HepG2 (cell line): ENCODE results near the gene TMEM130. TPM values are rescaled to one million over a fixed set of nuclear protein-coding genes. Genes with fewer than 3 reads are reported as not detected.

Experiments used
- ATAC-seq: fragments of 200-7000 bp; cut with Tn5 transposase; 3 replicates; pipeline ENCODE4 v1.9.1; 2020; ENCODE audit warnings: mild to moderate bottlenecking, moderate library complexity
- BruUV-seq: library from RNA; stranded (reverse); fragments of 400-500 nt; replicated peaks from 2 replicates; lab custom pipeline; 2021; lab: Mats Ljungman, UMichigan
- CTCF ChIA-PET: fragments of 300-600 bp; formaldehyde crosslinking; extraction: SDS; loops from one replicate; lab custom pipeline; 2021; ENCODE audit warnings: low total read pairs, inconsistent platforms, low intra/inter-chr PET ratio; lab: Yijun Ruan, JAX
- POLR2A ChIA-PET: fragments of 350-600 bp; sonication (Branson Sonifier 250); formaldehyde crosslinking; loops from one replicate; lab custom pipeline; 2020; ENCODE audit warnings: antibody characterized with exemption, inconsistent platforms; lab: Yijun Ruan, JAX
- DNase-seq: peaks from one replicate; pipeline ENCODE4 v3.0.0-alpha.2; 2015; ENCODE audit warnings: low spot score
- FAIRE-seq: peaks from 3 replicates; lab custom pipeline; 2011; peaks lifted over from hg19 to GRCh38; lab: Jason Lieb, UNC
- H2AFZ ChIP-seq: one replicate; pipeline ENCODE4 v1.6.1; 2011; ENCODE audit warnings: low read length, inconsistent platforms
- H3K27ac ChIP-seq: fragments of 300-600 bp; 3 replicates; pipeline ENCODE4 v1.8.0; 2011; ENCODE audit warnings: mixed run types, mild to moderate bottlenecking, mixed read lengths, low read length, inconsistent platforms; ENCODE audit not compliant: insufficient read depth; ENCODE audit errors: extremely low read length
- H3K27me3 ChIP-seq, 2 experiments: fragments of 200-600 bp in 1 of 2; 2 replicates in 1 of 2; 3 replicates in 1 of 2; pipeline versions ENCODE4 v1.6.0 to v1.8.0; 2011; ENCODE audit warnings: low read length in 2 of 2, mild to moderate bottlenecking in 2 of 2, moderate library complexity in 2 of 2, inconsistent platforms in 1 of 2; ENCODE audit not compliant: insufficient read depth in 2 of 2, control insufficient read depth in 1 of 2
- H3K36me3 ChIP-seq, 2 experiments: fragments of 200-600 bp in 1 of 2; replicated peaks in 1 of 2; 2 replicates in 1 of 2; 3 replicates in 1 of 2; pipeline versions ENCODE4 v1.5.1 to v1.8.0; 2011; ENCODE audit warnings: low read length in 2 of 2, inconsistent platforms in 1 of 2; ENCODE audit not compliant: insufficient read depth in 2 of 2, control insufficient read depth in 1 of 2
- H3K4me1 ChIP-seq: 2 replicates; pipeline ENCODE4 v1.5.1; 2012; ENCODE audit warnings: low read length, inconsistent platforms; ENCODE audit not compliant: insufficient read depth
- H3K4me2 ChIP-seq: 2 replicates; pipeline ENCODE4 v1.6.0; 2011; ENCODE audit warnings: low read depth, low read length, inconsistent platforms
- H3K4me3 ChIP-seq, 3 experiments: fragments of 200-600 bp in 1 of 3; sonication (generic), shearing (Covaris generic) in 1 of 3; replicated peaks in 1 of 3; 2 replicates each; pipeline ENCODE4 v1.5.1; 2011 to 2016; ENCODE audit warnings: low read length in 3 of 3, inconsistent platforms in 2 of 3, low read depth in 2 of 3, mild to moderate bottlenecking in 2 of 3, control low read depth in 1 of 3, mixed read lengths in 1 of 3; ENCODE audit not compliant: insufficient read depth in 1 of 3
- H3K79me2 ChIP-seq: one replicate; pipeline ENCODE4 v1.6.1; 2011; ENCODE audit warnings: low read length, inconsistent platforms; ENCODE audit not compliant: insufficient read depth
- H3K9ac ChIP-seq: 2 replicates; pipeline ENCODE4 v1.6.0; 2011; ENCODE audit warnings: mild to moderate bottlenecking, low read depth, low read length, inconsistent platforms; ENCODE audit not compliant: insufficient read depth
- H3K9me3 ChIP-seq: 2 replicates; pipeline ENCODE4 v1.5.1; 2012; ENCODE audit warnings: mild to moderate bottlenecking, low read length
- H4K20me1 ChIP-seq: 2 replicates; pipeline ENCODE4 v1.6.0; 2011; ENCODE audit warnings: inconsistent platforms, mild to moderate bottlenecking, low read length, moderate library complexity; ENCODE audit not compliant: insufficient read depth
- ETS1 ChIP-seq: sonication (generic); formaldehyde crosslinking; IDR thresholded peaks from 2 replicates; pipeline ENCODE4 v1.4.0; 2020; ENCODE audit warnings: missing genetic modification reagents
- MXD3 ChIP-seq: IDR thresholded peaks from 2 replicates; pipeline ENCODE4 v1.6.1; 2016; ENCODE audit warnings: mild to moderate bottlenecking, missing biosample characterization, missing genetic modification reagents
- ZNF121 ChIP-seq: sonication (generic); formaldehyde crosslinking; IDR thresholded peaks from 2 replicates; pipeline ENCODE4 v1.5.0; 2020; ENCODE audit warnings: mild to moderate bottlenecking, missing genetic modification reagents
- ZNF24 ChIP-seq: fragments of 450-650 bp; IDR thresholded peaks from 2 replicates; pipeline ENCODE4 v1.6.1; 2017; ENCODE audit warnings: antibody characterized with exemption, mild to moderate bottlenecking
- WGBS: methylation state at CpG from one replicate; pipeline ENCODE4 v1.1.6; 2017; ENCODE audit warnings: low lambda C conversion rate; 5-methylcytosine and 5-hydroxymethylcytosine counted together
- in situ Hi-C: cut with HindIII; loops from 2 replicates; pipeline ENCODE4 v1.10.0; 2017; ENCODE audit warnings: low pct_unique_long_range_greater_than_20kb; ENCODE audit not compliant: extremely low pct_ligation_motif_present
- intact Hi-C: fragments of 100-400 bp; cut with micrococcal nuclease; formaldehyde crosslinking; loops from one replicate; pipeline ENCODE4 v1.10.0; 2022; ENCODE audit not compliant: unreplicated experiment
- polyA plus RNA-seq, 8 experiments: library from polyadenylated mRNA; depleted of rRNA in 3 of 8; stranded (reverse) in 7 of 8; unstranded in 1 of 8; fragments of >200 nt; fragmentation: Illumina TruSeq in 4 of 8; extraction: Trizol in 4 of 8; gene quantifications; 2 replicates each; pipeline versions ENCODE4 v1.2.1 to v1.2.3, GENCODE V29; 2011 to 2016; ENCODE audit warnings: low read depth in 4 of 8, missing spikeins in 1 of 8, mixed read lengths in 1 of 8; ENCODE audit not compliant: insufficient read depth in 1 of 8
- total RNA-seq, 5 experiments: library from RNA; depleted of rRNA; stranded (reverse); fragments of >200 nt; fragmentation: Illumina TruSeq; extraction: Trizol; gene quantifications; 2 replicates each; pipeline ENCODE4 v1.2.3, GENCODE V29; 2016; ENCODE audit warnings: low read depth in 1 of 5

TMEM130 gene
- total and polyA plus RNA-seq, 2 of the 13 experiments (the other 11 are each of a cell fraction or from before 2014, with no cell fraction given): not detected

- Histone ChIP-seq H3K4me1 (no peaks in the 10 kb centered on the region), H2AFZ (no peak overlapping the region), H3K9ac (no peak overlapping the region), H3K27me3 (peaks cover 0 to 2% of the 10 kb centered on the region in 2 experiments; a peak in 1 of 5 replicates), H3K4me2 (no peak overlapping the region), H3K36me3 (no peaks in the 10 kb centered on the region), H3K4me3 (no peak overlapping the region), H3K79me2 (no peaks in the 10 kb centered on the region), H4K20me1 (no peaks in the 10 kb centered on the region), H3K27ac (no peak overlapping the region), H3K9me3 (no peaks in the 10 kb centered on the region)
- FAIRE-seq (no peak), ATAC-seq (no peak), DNase-seq (no peak)
- BruUV-seq: no TSS peak
- TF ChIP-seq ZNF24 (0 out of 2 replicates have a peak, but pooled peaks have one; percentile 56), ETS1 (CRISPR knock-in tag) (no peak)
- in situ Hi-C loops: no loop called here
- 4% methylated on average over 2 of the region's 2 CpGs for WGBS
- ChIA-PET CTCF (interaction anchor here (1.5 kb wide), 1 partner anchor 10 kb away, joined by 4 read pairs; no protein-coding TSS in a partner anchor), POLR2A (no interaction called here)
- intact Hi-C loops: no loop called here
Measured at GRCh38 chr7:98830972-98831548, 38.8 kb downstream of the TMEM130 start.

- no peak overlapping the region for H2AFZ ChIP-seq
- FAIRE-seq: no peak
- no peak overlapping the region for H3K27ac ChIP-seq
- no peak overlapping the region for H3K4me3 ChIP-seq
- no peaks in the 10 kb centered on the region for H3K36me3 ChIP-seq
- ChIA-PET CTCF (no interaction called here), POLR2A (no interaction called here)
- peaks cover 0 to 2% of the 10 kb centered on the region in 2 experiments; a peak in 1 of 5 replicates for H3K27me3 ChIP-seq
- H3K9me3 ChIP-seq: no peaks in the 10 kb centered on the region
- H4K20me1 ChIP-seq: no peaks in the 10 kb centered on the region
- TF ChIP-seq MXD3 (CRISPR knock-in tag) (no peak), ZNF121 (CRISPR knock-in tag) (0 out of 2 replicates have a peak, but pooled peaks have one; percentile 46)
- ATAC-seq: no peak
- DNase-seq: no peak
- in situ Hi-C loops: no loop called here
- no peaks in the 10 kb centered on the region for H3K4me1 ChIP-seq
- no TSS peak for BruUV-seq
- H3K4me2 ChIP-seq: no peak overlapping the region
- H3K79me2 ChIP-seq: no peaks in the 10 kb centered on the region
- whole genome bisulfite sequencing: 37% methylated on average over 8 of the region's 8 CpGs
- intact Hi-C loops: no loop called here
- H3K9ac ChIP-seq: no peak overlapping the region
Measured at GRCh38 chr7:98828368-98828767, 41.4 kb downstream of the TMEM130 start.
